Measurements from ENCODE around the gene IER3IP1. TPM values are rescaled to one million over a fixed set of nuclear protein-coding genes. Genes with fewer than 3 reads are reported as not detected.
"Not testable (repeated sequence)": the region's sequence is repeated elsewhere in the genome, so short reads cannot be mapped to it uniquely, and the experiment has no call there.

The IER3IP1 gene
- total RNA-seq, 1 donor from 2014 or later, result 9.8 TPM

DNA sequence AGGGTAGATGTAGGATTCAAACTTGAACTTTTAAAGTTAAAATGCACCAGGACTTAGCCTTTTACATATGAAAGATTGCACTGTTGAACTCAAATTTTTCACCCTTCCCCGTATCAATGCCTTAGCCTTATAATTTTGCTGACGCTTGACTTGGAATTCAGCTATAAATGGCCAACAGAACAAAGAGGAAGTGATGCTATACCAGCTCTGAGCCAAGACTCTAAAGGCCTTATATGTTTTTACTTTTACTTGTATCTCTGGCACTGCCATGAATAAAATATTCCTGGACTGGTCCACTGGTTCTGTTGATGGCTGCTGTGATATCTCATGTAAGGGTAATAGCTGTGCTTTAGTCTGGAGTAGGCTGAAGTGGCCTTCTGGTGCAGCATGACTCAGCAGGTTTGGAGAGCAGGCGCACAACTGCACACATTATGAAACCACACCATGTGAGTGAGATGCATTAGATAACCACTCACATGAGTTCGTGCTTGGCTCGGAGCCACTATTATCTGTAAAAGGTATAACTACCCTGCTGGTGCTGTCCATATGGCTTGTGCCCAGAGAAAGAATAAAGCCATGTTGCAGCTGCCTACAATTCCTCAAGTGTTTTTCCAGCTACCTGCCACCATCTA, 8.4 kb upstream of the IER3IP1 start:
- H3K4me3 Mint-ChIP-seq (ENCODE audit: unreplicated experiment), result no peak overlapping the region
- no peak overlapping the region for H3K27ac Mint-ChIP-seq (ENCODE audit: unreplicated experiment)
- H3K9me3 Mint-ChIP-seq (ENCODE audit: unreplicated experiment), result peaks cover 4% of the 10 kb centered on the region
- no peaks in the 10 kb centered on the region for H3K27me3 Mint-ChIP-seq (ENCODE audit: unreplicated experiment)
- H3K4me1 Mint-ChIP-seq (ENCODE audit: low read depth, unreplicated experiment), result no peaks in the 10 kb centered on the region
- no peak for DNase-seq
- no peaks in the 10 kb centered on the region for H3K36me3 Mint-ChIP-seq (ENCODE audit: unreplicated experiment)
- TF ChIP-seq, protein P1, sequence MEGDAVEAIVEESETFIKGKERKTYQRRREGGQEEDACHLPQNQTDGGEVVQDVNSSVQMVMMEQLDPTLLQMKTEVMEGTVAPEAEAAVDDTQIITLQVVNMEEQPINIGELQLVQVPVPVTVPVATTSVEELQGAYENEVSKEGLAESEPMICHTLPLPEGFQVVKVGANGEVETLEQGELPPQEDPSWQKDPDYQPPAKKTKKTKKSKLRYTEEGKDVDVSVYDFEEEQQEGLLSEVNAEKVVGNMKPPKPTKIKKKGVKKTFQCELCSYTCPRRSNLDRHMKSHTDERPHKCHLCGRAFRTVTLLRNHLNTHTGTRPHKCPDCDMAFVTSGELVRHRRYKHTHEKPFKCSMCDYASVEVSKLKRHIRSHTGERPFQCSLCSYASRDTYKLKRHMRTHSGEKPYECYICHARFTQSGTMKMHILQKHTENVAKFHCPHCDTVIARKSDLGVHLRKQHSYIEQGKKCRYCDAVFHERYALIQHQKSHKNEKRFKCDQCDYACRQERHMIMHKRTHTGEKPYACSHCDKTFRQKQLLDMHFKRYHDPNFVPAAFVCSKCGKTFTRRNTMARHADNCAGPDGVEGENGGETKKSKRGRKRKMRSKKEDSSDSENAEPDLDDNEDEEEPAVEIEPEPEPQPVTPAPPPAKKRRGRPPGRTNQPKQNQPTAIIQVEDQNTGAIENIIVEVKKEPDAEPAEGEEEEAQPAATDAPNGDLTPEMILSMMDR (IDR thresholded peaks at IDR 0.05; ENCODE audit: partially characterized antibody, unreplicated experiment), result no peak

- not testable (repeated sequence) for H3K4me3 Mint-ChIP-seq (ENCODE audit: unreplicated experiment); H3K9me3 Mint-ChIP-seq (ENCODE audit: unreplicated experiment); DNase-seq; H3K27ac Mint-ChIP-seq (ENCODE audit: unreplicated experiment); H3K27me3 Mint-ChIP-seq (ENCODE audit: unreplicated experiment); H3K4me1 Mint-ChIP-seq (ENCODE audit: low read depth, unreplicated experiment); H3K36me3 Mint-ChIP-seq (ENCODE audit: unreplicated experiment)
These were observed 6.0 kb upstream of the IER3IP1 start for GRCh38 chr18:47182156-47182555.

GRCh38 chr18:47180765-47181164, 4.6 kb upstream of the IER3IP1 start:
- DNase-seq, result no peak
- peaks cover 4% of the 10 kb centered on the region for H3K9me3 Mint-ChIP-seq (ENCODE audit: unreplicated experiment)
- H3K27ac Mint-ChIP-seq (ENCODE audit: unreplicated experiment), result no peak overlapping the region
- no peaks in the 10 kb centered on the region for H3K36me3 Mint-ChIP-seq (ENCODE audit: unreplicated experiment)
- TF ChIP-seq, protein P1 (IDR thresholded peaks at IDR 0.05; ENCODE audit: partially characterized antibody, unreplicated experiment), result no peak
- H3K4me1 Mint-ChIP-seq (ENCODE audit: low read depth, unreplicated experiment), result no peaks in the 10 kb centered on the region
- no peak overlapping the region for H3K4me3 Mint-ChIP-seq (ENCODE audit: unreplicated experiment)
- H3K27me3 Mint-ChIP-seq (ENCODE audit: unreplicated experiment), result no peaks in the 10 kb centered on the region

GRCh38 chr18:47179520-47179919, 3.4 kb upstream of the IER3IP1 start:
- Mint-ChIP-seq H3K9me3 (ENCODE audit: unreplicated experiment) (peaks cover 4% of the 10 kb centered on the region), H3K36me3 (ENCODE audit: unreplicated experiment) (no peaks in the 10 kb centered on the region), H3K27me3 (ENCODE audit: unreplicated experiment) (no peaks in the 10 kb centered on the region), H3K4me3 (ENCODE audit: unreplicated experiment) (no peak overlapping the region), H3K27ac (ENCODE audit: unreplicated experiment) (no peak overlapping the region), H3K4me1 (ENCODE audit: low read depth, unreplicated experiment) (no peaks in the 10 kb centered on the region)
- TF ChIP-seq, protein P1 (IDR thresholded peaks at IDR 0.05; ENCODE audit: partially characterized antibody, unreplicated experiment), result no peak
- no peak for DNase-seq

GRCh38 chr18:47175283-47175897, 774 bp downstream of the IER3IP1 start:
- peak; percentile 38 for DNase-seq
- Mint-ChIP-seq H3K9me3 (ENCODE audit: unreplicated experiment) (peaks cover 2% of the 10 kb centered on the region), H3K27me3 (ENCODE audit: unreplicated experiment) (no peaks in the 10 kb centered on the region), H3K36me3 (ENCODE audit: unreplicated experiment) (no peaks in the 10 kb centered on the region), H3K27ac (ENCODE audit: unreplicated experiment) (peak overlapping the region; percentile 54), H3K4me1 (ENCODE audit: low read depth, unreplicated experiment) (no peaks in the 10 kb centered on the region), H3K4me3 (ENCODE audit: unreplicated experiment) (no peak overlapping the region)
- TF ChIP-seq, protein P1 (IDR thresholded peaks at IDR 0.05; ENCODE audit: partially characterized antibody, unreplicated experiment), result no peak
